C4-2B (cell line): ENCODE data around the gene ZNHIT1.

Experiments used
- ZFX ChIP-seq: fragments of 450-650 bp; IDR thresholded peaks from 2 replicates; pipeline ENCODE4 v1.6.1; 2017
- TF ChIP-seq, protein P1 (sequence below): fragments of 450-650 bp; conservative IDR thresholded peaks from 2 replicates; pipeline ENCODE4 v1.5.1; 2017; ENCODE audit warnings: mild to moderate bottlenecking

DNA sequence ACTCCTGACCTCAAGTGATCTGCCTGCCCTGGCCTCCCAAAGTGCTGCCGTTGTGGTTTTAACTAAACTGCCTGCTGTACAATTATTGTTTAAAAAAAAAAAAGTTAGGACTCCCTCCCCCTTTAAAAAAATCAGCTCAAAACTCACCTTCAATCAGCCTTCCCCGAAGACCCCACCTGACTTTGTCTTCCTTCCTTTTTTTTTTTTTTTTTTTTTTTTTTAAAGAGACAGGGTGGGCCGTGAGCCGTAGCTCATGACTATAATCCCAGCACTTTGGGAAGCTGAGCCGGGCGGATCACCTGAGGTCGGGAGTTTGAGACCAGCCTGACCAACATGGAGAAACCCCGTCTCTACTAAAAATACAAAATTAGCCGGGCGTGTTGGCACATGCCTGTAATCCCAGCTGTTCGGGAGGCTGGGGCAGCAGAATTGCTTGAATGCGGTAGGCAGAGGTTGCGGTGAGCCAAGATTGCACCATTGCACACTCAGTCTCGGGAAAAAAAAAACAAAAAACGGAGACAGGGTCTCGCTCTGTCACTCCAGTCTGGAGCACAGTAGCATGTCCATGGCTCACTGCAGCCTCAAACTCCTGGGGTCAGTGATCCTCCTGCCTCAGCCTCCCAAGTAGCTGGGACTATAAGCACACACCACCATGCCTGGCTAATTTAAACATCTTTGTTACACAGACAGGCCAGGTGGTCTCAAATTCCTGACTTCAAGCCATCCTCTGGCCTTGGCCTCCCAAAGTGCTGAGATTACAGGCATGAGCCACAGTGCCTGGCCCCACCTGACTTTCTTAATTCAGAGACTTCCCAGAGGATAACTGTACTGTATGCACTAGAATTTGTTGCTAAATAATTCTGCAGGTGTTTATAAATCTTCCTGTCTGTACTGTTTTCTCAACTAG is 23.7 kb downstream of the ZNHIT1 start:
- TF ChIP-seq, protein P1, sequence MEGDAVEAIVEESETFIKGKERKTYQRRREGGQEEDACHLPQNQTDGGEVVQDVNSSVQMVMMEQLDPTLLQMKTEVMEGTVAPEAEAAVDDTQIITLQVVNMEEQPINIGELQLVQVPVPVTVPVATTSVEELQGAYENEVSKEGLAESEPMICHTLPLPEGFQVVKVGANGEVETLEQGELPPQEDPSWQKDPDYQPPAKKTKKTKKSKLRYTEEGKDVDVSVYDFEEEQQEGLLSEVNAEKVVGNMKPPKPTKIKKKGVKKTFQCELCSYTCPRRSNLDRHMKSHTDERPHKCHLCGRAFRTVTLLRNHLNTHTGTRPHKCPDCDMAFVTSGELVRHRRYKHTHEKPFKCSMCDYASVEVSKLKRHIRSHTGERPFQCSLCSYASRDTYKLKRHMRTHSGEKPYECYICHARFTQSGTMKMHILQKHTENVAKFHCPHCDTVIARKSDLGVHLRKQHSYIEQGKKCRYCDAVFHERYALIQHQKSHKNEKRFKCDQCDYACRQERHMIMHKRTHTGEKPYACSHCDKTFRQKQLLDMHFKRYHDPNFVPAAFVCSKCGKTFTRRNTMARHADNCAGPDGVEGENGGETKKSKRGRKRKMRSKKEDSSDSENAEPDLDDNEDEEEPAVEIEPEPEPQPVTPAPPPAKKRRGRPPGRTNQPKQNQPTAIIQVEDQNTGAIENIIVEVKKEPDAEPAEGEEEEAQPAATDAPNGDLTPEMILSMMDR: no peak
- no peak for TF ChIP-seq ZFX
